GM12878 (cell line): Measurements from ENCODE around the gene SMPD4. TPM values are rescaled to one million over a fixed set of nuclear protein-coding genes. Genes with fewer than 3 reads are reported as not detected.
"Not testable (repeated sequence)": the region's sequence is repeated elsewhere in the genome, so short reads cannot be mapped to it uniquely, and the experiment has no call there.

ENCODE experiments used
- ATAC-seq: fragments of 200-7000 bp; cut with Tn5 transposase; 3 replicates; pipeline ENCODE4 v1.9.1; 2020; ENCODE audit warnings: mild to moderate bottlenecking, moderate library complexity
- BruUV-seq: library from RNA; stranded (reverse); fragments of 400-500 nt; replicated peaks from 2 replicates; lab custom pipeline; 2021; lab: Mats Ljungman, UMichigan
- CTCF ChIA-PET: fragments of 300-600 bp; sonication (Branson Sonifier 250); formaldehyde crosslinking; extraction: SDS; loops from one replicate; lab custom pipeline; 2021; ENCODE audit warnings: inconsistent platforms; lab: Yijun Ruan, JAX
- POLR2A ChIA-PET: fragments of 350-600 bp; formaldehyde crosslinking; extraction: SDS; loops from one replicate; lab custom pipeline; 2021; ENCODE audit warnings: inconsistent platforms; lab: Charles Lee
- RAD21 ChIA-PET: fragments of 300-600 bp; sonication (Branson Sonifier 250); formaldehyde crosslinking; loops from one replicate; lab custom pipeline; 2023; ENCODE audit warnings: antibody characterized with exemption; ENCODE audit not compliant: unreplicated experiment; lab: Charles Lee
- SMC1A ChIA-PET: fragments of 300-600 bp; sonication (Branson Sonifier 250); formaldehyde crosslinking; loops from one replicate; lab custom pipeline; 2023; ENCODE audit not compliant: unreplicated experiment, uncharacterized antibody; lab: Charles Lee
- DNase-seq: peaks from one replicate; pipeline ENCODE4 v3.0.0-alpha.2; 2011; ENCODE audit warnings: low read depth, low spot score
- FAIRE-seq: peaks from 3 replicates; lab custom pipeline; 2011; peaks lifted over from hg19 to GRCh38; lab: Jason Lieb, UNC
- H2AFZ ChIP-seq: 2 replicates; pipeline ENCODE4 v1.6.0; 2011; ENCODE audit warnings: low read depth, low read length, control low read depth; ENCODE audit not compliant: control insufficient read depth
- H3K27ac ChIP-seq: 2 replicates; pipeline ENCODE4 v1.5.1; 2011; ENCODE audit warnings: control low read depth; ENCODE audit not compliant: control insufficient read depth, insufficient read depth
- H3K27me3 ChIP-seq, 2 experiments: replicated peaks in 1 of 2; 2 replicates each; pipeline versions ENCODE4 v1.6.0 to v1.6.1; 2011; ENCODE audit warnings: low read length in 1 of 2; ENCODE audit not compliant: control insufficient read depth in 2 of 2, insufficient read depth in 2 of 2
- H3K36me3 ChIP-seq, 2 experiments: 2 replicates each; pipeline ENCODE4 v1.5.1; 2011; ENCODE audit warnings: low read length in 1 of 2; ENCODE audit not compliant: control insufficient read depth in 2 of 2, insufficient read depth in 2 of 2
- H3K4me1 ChIP-seq: 2 replicates; pipeline ENCODE4 v1.6.1; 2011; ENCODE audit warnings: mild to moderate bottlenecking, low read length, moderate library complexity, mixed read lengths; ENCODE audit not compliant: control insufficient read depth, insufficient read depth
- H3K4me2 ChIP-seq: 2 replicates; pipeline ENCODE4 v1.6.0; 2011; ENCODE audit warnings: control low read depth; ENCODE audit not compliant: control insufficient read depth, insufficient read depth
- H3K4me3 ChIP-seq: fragments of 200-600 bp; sonication (generic); 2 replicates; pipeline ENCODE4 v1.5.1; 2016
- H3K79me2 ChIP-seq: 2 replicates; pipeline ENCODE4 v1.6.0; 2011; ENCODE audit warnings: low read length; ENCODE audit not compliant: control insufficient read depth, insufficient read depth
- H3K9ac ChIP-seq: 2 replicates; pipeline ENCODE4 v1.8.0; 2011; ENCODE audit warnings: low read length, control low read depth, mixed read lengths; ENCODE audit not compliant: control insufficient read depth, insufficient read depth
- H3K9me3 ChIP-seq: replicated peaks from 3 replicates; pipeline ENCODE4 v1.5.1; 2011; ENCODE audit warnings: mild to moderate bottlenecking, low read length; ENCODE audit not compliant: control insufficient read depth, insufficient read depth
- H4K20me1 ChIP-seq: 2 replicates; pipeline ENCODE4 v1.6.0; 2011; ENCODE audit not compliant: control insufficient read depth, insufficient read depth
- CREB1 ChIP-seq: IDR thresholded peaks from 2 replicates; pipeline ENCODE4 v1.6.1; 2012; ENCODE audit warnings: low read depth, mild to moderate bottlenecking, inconsistent platforms
- CREM ChIP-seq: IDR thresholded peaks from 2 replicates; pipeline ENCODE4 v1.6.1; 2014; ENCODE audit warnings: antibody characterized with exemption, low read depth
- GABPA ChIP-seq: IDR thresholded peaks from 2 replicates; pipeline ENCODE4 v1.6.1; 2014; ENCODE audit warnings: antibody characterized with exemption, low read depth, mild to moderate bottlenecking, inconsistent platforms
- POLR2A ChIP-seq: IDR thresholded peaks from 2 replicates; pipeline ENCODE4 v1.6.1; 2011; ENCODE audit warnings: low read depth, mild to moderate bottlenecking, low read length
- RUNX3 ChIP-seq: IDR thresholded peaks from 2 replicates; pipeline ENCODE4 v1.6.1; 2012; ENCODE audit warnings: low read length, inconsistent platforms
- YY1 ChIP-seq: IDR thresholded peaks from 2 replicates; pipeline ENCODE4 v1.6.1; 2011; ENCODE audit warnings: low read depth, mild to moderate bottlenecking, low read length
- WGBS: methylation state at CpG from one replicate; pipeline ENCODE4 v1.1.6; 2016; ENCODE audit warnings: low lambda C conversion rate; ENCODE audit not compliant: insufficient replicate concordance, insufficient coverage; ENCODE audit errors: missing lambda C conversion rate; 5-methylcytosine and 5-hydroxymethylcytosine counted together
- in situ Hi-C: fragments of 300-500 bp; cut with MboI; formaldehyde crosslinking; loops from 9 replicates; pipeline ENCODE4 v1.14.3; 2018; ENCODE audit warnings: mixed read lengths
- intact Hi-C: fragments of 100-400 bp; cut with micrococcal nuclease; formaldehyde crosslinking; loops from one replicate; pipeline ENCODE4 v1.14.2; 2022; ENCODE audit not compliant: unreplicated experiment
- polyA plus RNA-seq, 11 experiments: library from polyadenylated mRNA; depleted of rRNA in 4 of 11; unstranded in 6 of 11; stranded (reverse) in 5 of 11; fragments of >200 nt; fragmentation: Nextera tagmentation in 4 of 11; fragmentation: Illumina TruSeq in 1 of 11; extraction: Ambion mirVana in 4 of 11; extraction: Trizol in 1 of 11; gene quantifications; 1 replicate in 1 of 11; 2 replicates in 10 of 11; pipeline versions ENCODE4 v1.2.1 to v1.2.3, GENCODE V29; 2011 to 2016; ENCODE audit warnings: inconsistent platforms in 2 of 11, missing spikeins in 2 of 11, low read depth in 1 of 11
- total RNA-seq, 4 experiments: library from RNA; depleted of rRNA in 3 of 4; stranded (reverse); fragments of >200 nt in 3 of 4; fragmentation: Illumina TruSeq in 1 of 4; extraction: Trizol in 1 of 4; gene quantifications; 2 replicates each; pipeline versions ENCODE4 v1.2.1 to v1.2.3, GENCODE V29; 2013 to 2021

Gene SMPD4
- total and polyA plus RNA-seq, 10 of the 15 experiments (the other 5 are each of a cell fraction or from before 2014, with no cell fraction given): 5.0 to 82.0 (median 45.7) TPM

DNA sequence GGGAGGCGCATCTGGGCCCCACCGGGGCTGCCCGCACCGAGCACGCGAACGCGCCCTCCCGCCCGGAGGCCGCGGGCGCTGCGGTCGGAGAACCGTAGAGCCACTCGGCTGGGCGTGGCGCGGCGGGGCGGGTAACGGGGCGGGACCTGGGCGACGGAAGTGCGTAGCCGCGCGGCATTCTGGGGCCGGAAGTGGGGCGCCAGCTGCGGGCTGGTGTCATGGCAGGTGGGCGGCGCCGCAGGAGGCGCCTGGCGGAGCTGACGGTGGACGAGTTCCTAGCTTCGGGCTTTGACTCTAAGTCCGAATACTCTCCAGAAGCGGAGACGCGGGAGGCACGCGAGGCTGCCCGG lies 47.7 kb upstream of the SMPD4 start:
- H2AFZ ChIP-seq, H3K36me3 ChIP-seq, H3K27me3 ChIP-seq, POLR2A ChIA-PET, ATAC-seq, BruUV-seq, CTCF ChIA-PET, SMC1A ChIA-PET, RAD21 ChIA-PET, H3K4me1 ChIP-seq, H4K20me1 ChIP-seq, H3K9me3 ChIP-seq, H3K4me2 ChIP-seq, H3K79me2 ChIP-seq, DNase-seq, intact Hi-C loops, in situ Hi-C loops, FAIRE-seq: not testable (repeated sequence)
- 0 out of 2 replicates have a peak, but pooled peaks have one; percentile 49 for TF ChIP-seq CREM
- peak; percentile 45; the same call in 1 of the 2 replicates for TF ChIP-seq RUNX3
- peak; percentile 83 for TF ChIP-seq GABPA
- TF ChIP-seq POLR2A: peak; percentile 52; the same call in 1 of the 2 replicates
- TF ChIP-seq CREB1: peak; percentile 59; the same call in 1 of the 2 replicates
- peak; percentile 53; the same call in 1 of the 2 replicates for TF ChIP-seq YY1
- 61% methylated on average over 17 of the region's 48 CpGs for WGBS
- Histone ChIP-seq H3K9ac (peak overlapping the region; percentile 35; the same call in 1 of the 2 replicates), H3K4me3 (0 out of 2 replicates have a peak overlapping the region, but pooled peaks have one; percentile 27), H3K27ac (0 out of 2 replicates have a peak overlapping the region, but pooled peaks have one; percentile 2)

DNA sequence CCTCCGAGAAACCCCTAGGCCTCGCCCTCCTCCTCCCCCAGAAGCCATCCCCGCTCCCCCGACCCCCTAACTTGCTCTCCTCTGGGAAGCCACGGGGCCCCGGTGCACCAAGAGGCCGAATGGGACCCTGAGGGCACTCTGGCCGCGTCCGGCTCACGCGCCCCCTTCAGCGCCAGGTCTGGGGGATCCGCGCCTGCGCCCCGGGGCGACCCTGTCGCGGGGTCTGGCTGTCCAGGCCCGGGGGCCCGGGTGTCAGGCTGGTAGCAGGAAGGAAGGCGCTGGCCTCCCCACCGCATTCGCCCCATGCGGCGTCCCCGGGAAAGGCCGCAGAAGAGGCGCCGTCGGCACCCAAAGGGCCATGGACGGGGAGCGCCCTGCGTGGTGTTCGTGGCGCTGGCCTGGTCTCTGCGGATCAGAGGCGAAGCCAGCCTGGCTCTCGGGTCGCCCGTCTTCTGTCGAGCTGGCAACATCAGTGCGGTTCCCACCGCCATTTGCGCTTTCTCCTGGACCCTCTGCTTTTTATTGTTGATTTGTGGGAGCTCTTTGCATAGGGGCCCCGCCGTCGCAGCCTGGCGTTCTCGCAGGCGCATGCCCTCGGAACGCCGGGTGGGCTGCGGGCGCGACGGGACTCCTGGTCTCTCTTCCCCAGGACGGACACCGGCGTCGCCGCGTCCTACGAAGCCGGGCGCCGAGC lies 47.2 kb upstream of the SMPD4 start:
- H3K27ac ChIP-seq, H3K79me2 ChIP-seq, BruUV-seq, ATAC-seq, H3K27me3 ChIP-seq, SMC1A ChIA-PET, DNase-seq, intact Hi-C loops, CTCF ChIA-PET, H3K9me3 ChIP-seq, in situ Hi-C loops, RAD21 ChIA-PET, H3K4me3 ChIP-seq, POLR2A ChIA-PET, H4K20me1 ChIP-seq, FAIRE-seq, H3K4me1 ChIP-seq, H3K9ac ChIP-seq, H3K36me3 ChIP-seq, H3K4me2 ChIP-seq: not testable (repeated sequence)
- 0 out of 2 replicates have a peak overlapping the region, but pooled peaks have one; percentile 12 for H2AFZ ChIP-seq
- 87% methylated on average over 45 of the region's 69 CpGs for WGBS

DNA sequence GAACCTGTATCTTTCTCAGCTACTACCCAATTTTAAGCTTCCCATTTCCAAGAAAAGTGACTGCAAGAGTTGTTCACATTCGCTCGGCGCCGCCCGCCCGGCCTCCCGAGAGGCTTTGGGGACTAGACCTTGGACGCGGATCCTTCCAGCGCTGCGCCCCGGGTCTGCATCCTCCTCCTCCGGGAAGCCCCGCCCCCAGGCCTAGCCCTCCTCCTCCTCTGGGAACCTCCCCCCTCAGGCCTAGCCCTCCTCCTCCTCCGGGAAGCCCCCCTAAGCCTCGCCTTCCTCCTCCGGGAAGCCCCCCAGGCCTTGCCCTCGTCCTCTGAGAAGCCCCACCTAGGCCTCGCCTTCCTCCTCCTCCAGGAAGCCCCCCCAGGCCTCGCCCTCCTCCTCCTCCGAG lies 46.6 kb upstream of the SMPD4 start:
- H3K4me2 ChIP-seq, H3K4me3 ChIP-seq, H3K4me1 ChIP-seq, RAD21 ChIA-PET, BruUV-seq, H3K27ac ChIP-seq, DNase-seq, H3K79me2 ChIP-seq, intact Hi-C loops, CTCF ChIA-PET, SMC1A ChIA-PET, in situ Hi-C loops, H3K36me3 ChIP-seq, H4K20me1 ChIP-seq, H3K9me3 ChIP-seq, H2AFZ ChIP-seq, ATAC-seq, H3K27me3 ChIP-seq, FAIRE-seq, H3K9ac ChIP-seq, POLR2A ChIA-PET: not testable (repeated sequence)
- WGBS: 93% methylated on average over 14 of the region's 21 CpGs
